Epithelial cell of proximal tubule (primary cell): Measurements from ENCODE around the gene BOD1L2. TPM values are rescaled to one million over a fixed set of nuclear protein-coding genes. Genes with fewer than 3 reads are reported as not detected.

Experiments used
- DNase-seq: peaks from one replicate; pipeline ENCODE4 v3.0.0-alpha.2; 2011; ENCODE audit warnings: low read depth
- H3K4me3 ChIP-seq: 2 replicates; pipeline ENCODE4 v1.5.1; 2011; ENCODE audit warnings: low read depth, mild to moderate bottlenecking, low read length
- total RNA-seq: library from RNA; depleted of rRNA; stranded (reverse); fragments of >200 nt; gene quantifications from 2 replicates; pipeline ENCODE4 v1.2.3, GENCODE V29; 2015
- TF ChIP-seq, protein P1 (sequence below): conservative IDR thresholded peaks from 2 replicates; pipeline ENCODE4 v1.5.1; 2012; ENCODE audit warnings: low read depth, mild to moderate bottlenecking, low read length

Gene BOD1L2
- total RNA-seq, 1 donor from 2014 or later = not detected

GRCh38 chr18:57198073-57198472, 51.2 kb downstream of the BOD1L2 start:
- TF ChIP-seq, protein P1, sequence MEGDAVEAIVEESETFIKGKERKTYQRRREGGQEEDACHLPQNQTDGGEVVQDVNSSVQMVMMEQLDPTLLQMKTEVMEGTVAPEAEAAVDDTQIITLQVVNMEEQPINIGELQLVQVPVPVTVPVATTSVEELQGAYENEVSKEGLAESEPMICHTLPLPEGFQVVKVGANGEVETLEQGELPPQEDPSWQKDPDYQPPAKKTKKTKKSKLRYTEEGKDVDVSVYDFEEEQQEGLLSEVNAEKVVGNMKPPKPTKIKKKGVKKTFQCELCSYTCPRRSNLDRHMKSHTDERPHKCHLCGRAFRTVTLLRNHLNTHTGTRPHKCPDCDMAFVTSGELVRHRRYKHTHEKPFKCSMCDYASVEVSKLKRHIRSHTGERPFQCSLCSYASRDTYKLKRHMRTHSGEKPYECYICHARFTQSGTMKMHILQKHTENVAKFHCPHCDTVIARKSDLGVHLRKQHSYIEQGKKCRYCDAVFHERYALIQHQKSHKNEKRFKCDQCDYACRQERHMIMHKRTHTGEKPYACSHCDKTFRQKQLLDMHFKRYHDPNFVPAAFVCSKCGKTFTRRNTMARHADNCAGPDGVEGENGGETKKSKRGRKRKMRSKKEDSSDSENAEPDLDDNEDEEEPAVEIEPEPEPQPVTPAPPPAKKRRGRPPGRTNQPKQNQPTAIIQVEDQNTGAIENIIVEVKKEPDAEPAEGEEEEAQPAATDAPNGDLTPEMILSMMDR = no peak
- no peak overlapping the region for H3K4me3 ChIP-seq
- no peak for DNase-seq

Other genes with a start within 250 kb of the BOD1L2 start
- not detected in 2 replicates for gene ST8SIA3, start 205.5 kb downstream of the BOD1L2 start, total RNA-seq